ENCODE results near the gene DDR2.

DDR2 gene

DNA sequence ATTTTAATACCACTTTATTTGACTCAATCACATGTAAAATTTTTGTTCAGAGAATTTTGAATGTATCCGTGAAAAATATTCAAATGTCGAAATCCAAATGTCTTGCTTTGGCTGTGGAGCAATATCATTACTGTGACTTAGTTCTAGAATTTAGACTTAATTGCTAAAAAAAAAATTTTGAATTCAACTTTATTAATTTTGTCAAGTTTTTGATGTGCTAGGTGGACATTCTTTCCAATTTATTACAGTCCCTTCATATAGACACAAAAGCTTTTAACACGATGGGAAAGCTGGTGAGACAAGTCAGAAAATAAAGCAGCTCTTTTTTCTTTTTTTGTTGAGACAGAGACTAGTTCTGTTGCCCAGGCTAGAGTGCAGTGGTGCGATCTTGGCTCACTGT, 62.6 kb downstream of the DDR2 start:
- TF ChIP-seq, protein P1, sequence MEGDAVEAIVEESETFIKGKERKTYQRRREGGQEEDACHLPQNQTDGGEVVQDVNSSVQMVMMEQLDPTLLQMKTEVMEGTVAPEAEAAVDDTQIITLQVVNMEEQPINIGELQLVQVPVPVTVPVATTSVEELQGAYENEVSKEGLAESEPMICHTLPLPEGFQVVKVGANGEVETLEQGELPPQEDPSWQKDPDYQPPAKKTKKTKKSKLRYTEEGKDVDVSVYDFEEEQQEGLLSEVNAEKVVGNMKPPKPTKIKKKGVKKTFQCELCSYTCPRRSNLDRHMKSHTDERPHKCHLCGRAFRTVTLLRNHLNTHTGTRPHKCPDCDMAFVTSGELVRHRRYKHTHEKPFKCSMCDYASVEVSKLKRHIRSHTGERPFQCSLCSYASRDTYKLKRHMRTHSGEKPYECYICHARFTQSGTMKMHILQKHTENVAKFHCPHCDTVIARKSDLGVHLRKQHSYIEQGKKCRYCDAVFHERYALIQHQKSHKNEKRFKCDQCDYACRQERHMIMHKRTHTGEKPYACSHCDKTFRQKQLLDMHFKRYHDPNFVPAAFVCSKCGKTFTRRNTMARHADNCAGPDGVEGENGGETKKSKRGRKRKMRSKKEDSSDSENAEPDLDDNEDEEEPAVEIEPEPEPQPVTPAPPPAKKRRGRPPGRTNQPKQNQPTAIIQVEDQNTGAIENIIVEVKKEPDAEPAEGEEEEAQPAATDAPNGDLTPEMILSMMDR (IDR thresholded peaks at IDR 0.05): no peak

- TF ChIP-seq, protein P1 (IDR thresholded peaks at IDR 0.05): no peak
These were observed 63.4 kb downstream of the DDR2 start for GRCh38 chr1:162695687-162696086.

- TF ChIP-seq, protein P1 (IDR thresholded peaks at IDR 0.05): no peak
These were observed 64.1 kb downstream of the DDR2 start for GRCh38 chr1:162696286-162696862.

GRCh38 chr1:162697140-162697895, 65.1 kb downstream of the DDR2 start:
- TF ChIP-seq, protein P1 (IDR thresholded peaks at IDR 0.05): no peak

DNA sequence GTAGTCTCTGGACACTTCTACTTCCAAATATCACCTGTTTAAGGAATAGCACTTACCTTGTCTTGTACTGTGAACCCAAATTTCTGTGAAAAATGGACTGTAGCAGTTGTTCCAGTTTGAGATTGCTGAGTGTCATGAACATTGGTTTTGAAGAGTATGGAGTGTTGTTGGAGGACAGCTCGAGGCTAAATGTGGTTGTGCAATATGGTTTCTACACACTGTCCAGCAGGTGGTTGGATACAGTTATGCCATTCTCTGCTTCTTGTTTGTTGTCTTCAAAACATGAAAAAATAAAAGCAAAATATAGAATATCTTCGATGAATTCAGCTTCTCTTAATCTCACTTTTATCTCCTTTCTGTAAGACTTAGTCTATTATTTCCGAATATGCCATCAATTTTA, 67.1 kb downstream of the DDR2 start:
- TF ChIP-seq, protein P1 (IDR thresholded peaks at IDR 0.05): no peak

- TF ChIP-seq, protein P1 (IDR thresholded peaks at IDR 0.05): no peak
These were observed 67.9 kb downstream of the DDR2 start for GRCh38 chr1:162700131-162700530.

GRCh38 chr1:162701286-162701685, 69.0 kb downstream of the DDR2 start:
- TF ChIP-seq, protein P1 (IDR thresholded peaks at IDR 0.05): no peak

All from LNCAP (cell line).